GM12872 (cell line): Measurements from ENCODE around the gene CASS4.

Experiments used
- CTCF ChIP-seq: IDR thresholded peaks from 3 replicates; pipeline ENCODE4 v1.5.1; 2011; ENCODE audit warnings: low read depth, mild to moderate bottlenecking, low read length, moderate library complexity; ENCODE audit not compliant: insufficient read depth

The CASS4 gene

GRCh38 chr20:56386219-56386618, 25.8 kb upstream of the CASS4 start:
- no peak for TF ChIP-seq CTCF

- no peak for TF ChIP-seq CTCF
These were observed 23.2 kb upstream of the CASS4 start for GRCh38 chr20:56388882-56389281.

- no peak for TF ChIP-seq CTCF
These were observed 22.3 kb upstream of the CASS4 start for GRCh38 chr20:56389807-56390206.

- TF ChIP-seq CTCF = no peak
These were observed 21.0 kb upstream of the CASS4 start for GRCh38 chr20:56391037-56391436.

GRCh38 chr20:56391596-56392131, 20.4 kb upstream of the CASS4 start:
- TF ChIP-seq CTCF = no peak

- no peak for TF ChIP-seq CTCF
These were observed 19.8 kb upstream of the CASS4 start, which contains the start of the genes AURKA and CSTF1 for GRCh38 chr20:56392132-56392880. TSS of gene AURKA (minus strand) at chr20:56392215. CDS start at chr20:56388197, 4,018 bp downstream. TSS of gene CSTF1 (plus strand) at chr20:56392645. CDS start at chr20:56395553, 2,908 bp downstream.

GRCh38 chr20:56392881-56393482, 19.1 kb upstream of the CASS4 start:
- no peak for TF ChIP-seq CTCF
